G401 (cell line): Measurements from ENCODE around the gene EXOSC5. TPM values are rescaled to one million over a fixed set of nuclear protein-coding genes. Genes with fewer than 3 reads are reported as not detected.
"Not testable (repeated sequence)": the region's sequence is repeated elsewhere in the genome, so short reads cannot be mapped to it uniquely, and the experiment has no call there.

ENCODE experiments used
- DNase-seq: peaks from one replicate; pipeline ENCODE4 v3.0.0-alpha.2; 2015; ENCODE audit warnings: low spot score
- in situ Hi-C: cut with HindIII; loops from 2 replicates; pipeline ENCODE4 v1.10.0; 2016; ENCODE audit warnings: low sequenced_read_pairs, mixed read lengths
- total RNA-seq: library from RNA; depleted of rRNA; stranded (reverse); fragments of >200 nt; shearing (Covaris generic); gene quantifications from 2 replicates; pipeline ENCODE4 v1.2.3, GENCODE V29; 2014

EXOSC5 gene
- total RNA-seq, 1 experiment from 2014 or later: 57.0 TPM

- DNase-seq: no peak
- in situ Hi-C loops: no loop called here
Observed at GRCh38 chr19:41377977-41378709, 19.0 kb downstream of the EXOSC5 start.

GRCh38 chr19:41376998-41377365 lies 20.2 kb downstream of the EXOSC5 start:
- no peak for DNase-seq
- in situ Hi-C loops: no loop called here

GRCh38 chr19:41376241-41376997 lies 20.7 kb downstream of the EXOSC5 start, which contains the start of gene TMEM91:
Gene TMEM91 (plus strand): TSS chr19:41376533. CDS start chr19:41378310, 1,777 bp downstream.
- in situ Hi-C loops: no loop called here
- DNase-seq: no peak

GRCh38 chr19:41373993-41374392 lies 23.2 kb downstream of the EXOSC5 start:
- peak; percentile 80 for DNase-seq
- in situ Hi-C loops: no loop called here

GRCh38 chr19:41372501-41372900 lies 24.7 kb downstream of the EXOSC5 start:
- no peak for DNase-seq
- in situ Hi-C loops: no loop called here

- DNase-seq: no peak
- in situ Hi-C loops: no loop called here
Observed at GRCh38 chr19:41371541-41371940, 25.6 kb downstream of the EXOSC5 start.

- in situ Hi-C loops, DNase-seq: not testable (repeated sequence)
Observed at GRCh38 chr19:41371119-41371518, 26.0 kb downstream of the EXOSC5 start.

GRCh38 chr19:41369769-41370168 lies 27.4 kb downstream of the EXOSC5 start:
- no peak for DNase-seq
- in situ Hi-C loops: no loop called here

GRCh38 chr19:41367848-41368301 lies 29.3 kb downstream of the EXOSC5 start:
- in situ Hi-C loops: no loop called here
- DNase-seq: no peak

GRCh38 chr19:41366089-41366488 lies 31.1 kb downstream of the EXOSC5 start:
- DNase-seq: no peak

GRCh38 chr19:41364524-41365391 lies 32.4 kb downstream of the EXOSC5 start:
- in situ Hi-C loops: no loop called here
- DNase-seq: no peak

More at GRCh38 chr19:41366089-41366488, 31.1 kb downstream of the EXOSC5 start:
- in situ Hi-C loops: no loop called here

GRCh38 chr19:41363753-41364523 lies 33.2 kb downstream of the EXOSC5 start, which contains the start of gene B9D2:
Gene B9D2 (minus strand): TSS chr19:41364149. CDS start chr19:41363519, 630 bp downstream.
- in situ Hi-C loops: no loop called here
- DNase-seq: peak; percentile 99

GRCh38 chr19:41363371-41363752 lies 33.8 kb downstream of the EXOSC5 start:
- in situ Hi-C loops: no loop called here

GRCh38 chr19:41362143-41362847 lies 34.9 kb downstream of the EXOSC5 start:
- DNase-seq: no peak
- in situ Hi-C loops: no loop called here

More at GRCh38 chr19:41363371-41363752, 33.8 kb downstream of the EXOSC5 start:
- DNase-seq: no peak

GRCh38 chr19:41359741-41360140 lies 37.4 kb downstream of the EXOSC5 start:
- in situ Hi-C loops: no loop called here
- DNase-seq: no peak

GRCh38 chr19:41357746-41358145 lies 39.4 kb downstream of the EXOSC5 start:
- in situ Hi-C loops: no loop called here
- no peak for DNase-seq

- in situ Hi-C loops: no loop called here
- no peak for DNase-seq
Observed at GRCh38 chr19:41356984-41357739, 40.0 kb downstream of the EXOSC5 start.
